GM10248 (cell line): ENCODE measurements around the gene RRP1B.

ENCODE experiments used
- CTCF ChIA-PET: fragments of 300-600 bp; sonication (Branson Sonifier 250); formaldehyde crosslinking; extraction: SDS; loops from one replicate; lab custom pipeline; 2021; ENCODE audit warnings: antibody characterized with exemption; lab: Yijun Ruan, JAX
- POLR2A ChIA-PET: fragments of 350-650 bp; sonication (Branson Sonifier 250); formaldehyde crosslinking; extraction: SDS; loops from one replicate; lab custom pipeline; 2020; ENCODE audit warnings: antibody characterized with exemption; lab: Yijun Ruan, JAX
- DNase-seq: peaks from one replicate; pipeline ENCODE4 v3.0.0; 2012; ENCODE audit errors: extremely low spot score
- TF ChIP-seq, protein P1 (sequence below): IDR thresholded peaks from 2 replicates; pipeline ENCODE4 v1.5.1; 2012; ENCODE audit warnings: mild to moderate bottlenecking, low read depth; ENCODE audit errors: extremely low read depth, missing control alignments, control extremely low read depth

The RRP1B gene

GRCh38 chr21:43637530-43638158 lies 21.7 kb upstream of the RRP1B start:
- TF ChIP-seq, protein P1, sequence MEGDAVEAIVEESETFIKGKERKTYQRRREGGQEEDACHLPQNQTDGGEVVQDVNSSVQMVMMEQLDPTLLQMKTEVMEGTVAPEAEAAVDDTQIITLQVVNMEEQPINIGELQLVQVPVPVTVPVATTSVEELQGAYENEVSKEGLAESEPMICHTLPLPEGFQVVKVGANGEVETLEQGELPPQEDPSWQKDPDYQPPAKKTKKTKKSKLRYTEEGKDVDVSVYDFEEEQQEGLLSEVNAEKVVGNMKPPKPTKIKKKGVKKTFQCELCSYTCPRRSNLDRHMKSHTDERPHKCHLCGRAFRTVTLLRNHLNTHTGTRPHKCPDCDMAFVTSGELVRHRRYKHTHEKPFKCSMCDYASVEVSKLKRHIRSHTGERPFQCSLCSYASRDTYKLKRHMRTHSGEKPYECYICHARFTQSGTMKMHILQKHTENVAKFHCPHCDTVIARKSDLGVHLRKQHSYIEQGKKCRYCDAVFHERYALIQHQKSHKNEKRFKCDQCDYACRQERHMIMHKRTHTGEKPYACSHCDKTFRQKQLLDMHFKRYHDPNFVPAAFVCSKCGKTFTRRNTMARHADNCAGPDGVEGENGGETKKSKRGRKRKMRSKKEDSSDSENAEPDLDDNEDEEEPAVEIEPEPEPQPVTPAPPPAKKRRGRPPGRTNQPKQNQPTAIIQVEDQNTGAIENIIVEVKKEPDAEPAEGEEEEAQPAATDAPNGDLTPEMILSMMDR, result no peak
- ChIA-PET POLR2A (no interaction called here), CTCF (no interaction called here)
- DNase-seq, result no peak

DNA sequence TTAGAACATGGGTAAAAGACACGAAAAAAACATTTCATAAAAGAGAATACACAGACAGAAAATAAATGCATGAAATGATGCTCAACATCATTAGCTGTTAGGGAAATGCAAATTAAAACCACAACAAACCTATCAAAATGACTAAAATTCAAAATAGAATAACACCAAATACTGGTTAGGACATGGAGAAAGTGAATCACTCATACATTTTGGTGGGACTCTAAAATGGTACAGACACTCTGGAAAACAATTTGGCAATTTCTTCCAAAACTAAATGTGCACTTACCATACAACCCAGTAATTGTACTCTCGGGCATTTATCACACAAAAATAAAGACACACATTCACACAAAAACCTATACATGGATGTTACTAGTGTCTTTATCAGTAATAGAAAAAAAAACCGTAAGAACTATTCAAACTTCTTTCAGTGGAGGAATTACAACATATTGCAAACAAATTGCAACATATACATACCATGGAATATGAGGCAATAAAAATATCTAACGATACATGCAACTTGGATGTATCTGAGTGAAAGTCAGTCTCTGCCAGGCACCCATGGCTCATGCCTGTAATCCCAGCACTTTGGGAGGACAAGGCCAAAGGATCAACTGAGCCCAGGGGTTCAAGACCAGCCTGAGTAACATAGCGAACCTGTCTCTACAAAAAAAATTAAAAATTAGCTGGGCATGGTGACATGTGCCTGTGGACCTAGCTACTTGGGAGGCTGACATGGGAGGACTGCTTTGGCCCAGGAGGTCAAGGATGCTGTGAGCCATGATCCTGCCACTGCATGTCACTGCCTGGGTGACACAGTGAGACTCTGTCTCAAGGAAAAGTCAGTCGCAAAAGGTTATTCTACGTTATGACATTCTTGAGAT lies 19.6 kb upstream of the RRP1B start:
- POLR2A ChIA-PET, result no interaction called here
- TF ChIP-seq, protein P1, result no peak
- no peak for DNase-seq
- CTCF ChIA-PET, result interaction anchor here (1.1 to 1.4 kb wide), 2 partner anchors 13 to 26 kb away, joined by 3 read pairs; no protein-coding TSS in a partner anchor

DNA sequence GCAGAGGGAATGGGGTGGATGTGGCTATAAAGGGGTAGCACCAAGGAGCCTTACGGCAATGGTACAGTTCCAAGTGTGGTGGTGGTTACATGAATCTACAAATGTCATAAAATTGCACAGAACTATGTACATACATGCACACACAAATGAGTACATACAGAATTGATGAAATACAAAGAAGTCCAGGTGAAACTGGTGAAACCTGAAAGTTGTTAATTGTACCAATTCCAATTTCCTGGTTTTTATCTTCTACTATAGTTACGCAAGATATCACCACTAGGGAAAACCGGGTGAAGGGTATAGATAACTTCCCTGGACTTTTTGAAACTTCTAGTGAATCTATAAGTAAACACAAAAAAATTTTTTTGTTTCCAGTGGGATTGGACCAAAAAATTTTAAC lies 19.0 kb upstream of the RRP1B start:
- TF ChIP-seq, protein P1, result no peak
- ChIA-PET POLR2A (no interaction called here), CTCF (interaction anchor here (1.1 to 1.4 kb wide), 2 partner anchors 16 to 27 kb away, joined by 3 read pairs; no protein-coding TSS in a partner anchor)
- DNase-seq, result no peak

DNA sequence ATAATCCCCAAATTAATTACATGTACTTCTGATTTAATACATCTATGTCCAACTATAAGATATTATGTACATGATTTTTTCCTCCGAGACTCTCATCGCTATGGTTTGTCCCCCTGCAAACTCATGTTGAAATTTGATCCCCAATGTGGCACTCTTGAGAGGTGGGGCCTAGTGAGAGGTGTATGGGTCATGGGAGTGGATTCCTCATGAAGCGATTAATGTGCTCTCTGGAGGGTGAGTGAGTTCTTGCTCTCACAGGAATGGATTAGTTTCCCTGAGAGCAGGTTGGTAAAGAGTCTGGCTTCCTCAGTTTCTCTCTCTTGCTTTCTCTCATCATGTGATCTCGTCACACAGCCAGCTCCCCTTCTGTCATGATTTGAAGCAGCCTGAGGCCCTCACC lies 16.2 kb upstream of the RRP1B start:
- ChIA-PET POLR2A (no interaction called here), CTCF (no interaction called here)
- TF ChIP-seq, protein P1, result no peak
- no peak for DNase-seq

GRCh38 chr21:43644071-43644470 lies 15.3 kb upstream of the RRP1B start:
- POLR2A ChIA-PET, result no interaction called here
- CTCF ChIA-PET, result interaction anchor here (1.1 to 3.8 kb wide), 3 partner anchors 12 to 32 kb away, joined by 3 to 22 read pairs (median 18); partner anchors contain the start of genes HSF2BP and RRP1B
- TF ChIP-seq, protein P1, result no peak
- no peak for DNase-seq

GRCh38 chr21:43644609-43645008 lies 14.8 kb upstream of the RRP1B start:
- POLR2A ChIA-PET, result no interaction called here
- TF ChIP-seq, protein P1, result no peak
- DNase-seq, result no peak
- CTCF ChIA-PET, result interaction anchor here (1.0 to 3.8 kb wide), 7 partner anchors 8 to 291 kb away, joined by 3 to 22 read pairs (median 4); partner anchors contain the start of genes HSF2BP and RRP1B
